Adrenal gland (tissue), 5 donors: ENCODE results near the gene SPOP.

Source experiments
- POLR2A ChIP-seq, 2 donors: fragments of 450-650 bp; IDR thresholded peaks; one replicate each; pipeline ENCODE4 v1.6.1; 2017; ENCODE audit warnings: antibody characterized with exemption in 2 of 2, mild to moderate bottlenecking in 2 of 2, moderate library complexity in 1 of 2
- TF ChIP-seq, protein P1 (sequence below), 6 experiments: fragments of 450-650 bp in 4 of 6; fragments of 200-600 bp in 2 of 6; sonication (generic) in 1 of 6; IDR thresholded peaks; 1 replicate in 5 of 6; 2 replicates in 1 of 6; pipeline versions ENCODE4 v1.5.1 to v1.8.0; 2016 to 2021; ENCODE audit warnings: antibody characterized with exemption in 6 of 6, mild to moderate bottlenecking in 2 of 6, moderate library complexity in 1 of 6
- donor health status: DM: no; HTN: no; CAD: no.

DNA sequence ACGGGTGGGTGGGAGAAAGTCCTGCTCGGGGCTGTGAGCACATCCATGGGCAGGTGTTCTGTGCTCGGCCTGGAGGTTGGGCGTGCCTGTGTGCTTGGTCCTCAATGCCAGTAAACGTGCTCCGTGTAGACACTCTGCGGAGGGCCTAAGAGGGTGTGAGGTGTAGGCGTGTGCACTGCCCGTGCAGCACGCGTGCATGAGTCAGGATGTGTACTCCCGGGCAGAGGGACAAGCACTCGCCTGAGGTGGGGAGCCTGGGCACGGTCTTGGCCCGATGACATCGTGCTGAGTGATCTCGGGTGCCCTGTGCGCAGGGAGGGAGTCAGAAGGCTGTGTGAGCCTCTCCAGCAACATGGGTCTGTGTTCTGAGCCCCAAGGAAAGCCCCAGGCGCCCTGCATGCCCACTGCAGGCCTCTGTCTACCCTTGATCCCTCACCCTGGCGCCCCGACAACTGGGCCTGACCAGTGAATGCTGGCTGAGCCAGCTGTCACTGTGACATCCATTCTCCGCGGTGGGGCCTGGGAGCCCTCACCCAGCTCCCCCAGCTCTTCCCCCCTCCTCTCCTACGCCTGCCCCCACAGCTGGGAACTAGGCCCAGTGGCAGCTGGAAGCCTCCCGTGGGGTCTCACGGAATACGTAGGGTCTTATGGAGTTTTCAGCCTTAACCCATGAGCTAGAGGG lies 125.7 kb downstream of the SPOP start:
- TF ChIP-seq, protein P1, sequence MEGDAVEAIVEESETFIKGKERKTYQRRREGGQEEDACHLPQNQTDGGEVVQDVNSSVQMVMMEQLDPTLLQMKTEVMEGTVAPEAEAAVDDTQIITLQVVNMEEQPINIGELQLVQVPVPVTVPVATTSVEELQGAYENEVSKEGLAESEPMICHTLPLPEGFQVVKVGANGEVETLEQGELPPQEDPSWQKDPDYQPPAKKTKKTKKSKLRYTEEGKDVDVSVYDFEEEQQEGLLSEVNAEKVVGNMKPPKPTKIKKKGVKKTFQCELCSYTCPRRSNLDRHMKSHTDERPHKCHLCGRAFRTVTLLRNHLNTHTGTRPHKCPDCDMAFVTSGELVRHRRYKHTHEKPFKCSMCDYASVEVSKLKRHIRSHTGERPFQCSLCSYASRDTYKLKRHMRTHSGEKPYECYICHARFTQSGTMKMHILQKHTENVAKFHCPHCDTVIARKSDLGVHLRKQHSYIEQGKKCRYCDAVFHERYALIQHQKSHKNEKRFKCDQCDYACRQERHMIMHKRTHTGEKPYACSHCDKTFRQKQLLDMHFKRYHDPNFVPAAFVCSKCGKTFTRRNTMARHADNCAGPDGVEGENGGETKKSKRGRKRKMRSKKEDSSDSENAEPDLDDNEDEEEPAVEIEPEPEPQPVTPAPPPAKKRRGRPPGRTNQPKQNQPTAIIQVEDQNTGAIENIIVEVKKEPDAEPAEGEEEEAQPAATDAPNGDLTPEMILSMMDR (IDR thresholded peaks at IDR 0.05): no peak
- TF ChIP-seq POLR2A (IDR thresholded peaks at IDR 0.05): no peak
